K562 (cell line): ENCODE measurements around the gene DCAF17. TPM values are rescaled to one million over a fixed set of nuclear protein-coding genes. Genes with fewer than 3 reads are reported as not detected.

ENCODE experiments used
- ATAC-seq: fragments of 200-7000 bp; cut with Tn5 transposase; 3 replicates; pipeline ENCODE4 v1.9.1; 2020; ENCODE audit warnings: moderate library complexity
- BruUV-seq: library from RNA; stranded (reverse); fragments of 400-500 nt; replicated peaks from 2 replicates; lab custom pipeline; 2021; lab: Mats Ljungman, UMichigan
- CTCF ChIA-PET: fragments of 300-600 bp; formaldehyde crosslinking; extraction: SDS; loops from one replicate; lab custom pipeline; 2021; ENCODE audit warnings: low intra/inter-chr PET ratio; lab: Yijun Ruan, JAX
- POLR2A ChIA-PET: fragments of 300-600, 350-650 bp; sonication (Branson Sonifier 250); formaldehyde crosslinking; extraction: SDS; loops from one replicate; lab custom pipeline; 2021; ENCODE audit warnings: antibody characterized with exemption, inconsistent platforms; lab: Yijun Ruan, JAX
- DNase-seq, 4 experiments: peaks; one replicate each; pipeline versions ENCODE4 v3.0.0 to v3.0.0-alpha.2; 2011 to 2018; ENCODE audit warnings: low spot score in 3 of 4, mixed read lengths in 3 of 4; ENCODE audit errors: extremely low read depth in 1 of 4
- FAIRE-seq: peaks from 2 replicates; lab custom pipeline; 2011; peaks lifted over from hg19 to GRCh38; lab: Jason Lieb, UNC
- H2AFZ ChIP-seq: 2 replicates; pipeline ENCODE4 v1.6.0; 2011; ENCODE audit warnings: low read depth, low read length, control low read depth, inconsistent platforms
- H3K27ac ChIP-seq: fragments of 200-600 bp; 3 replicates; pipeline ENCODE4 v1.8.0; 2011; ENCODE audit warnings: low read depth, mild to moderate bottlenecking, control low read depth, inconsistent platforms, low read length, moderate library complexity, mixed read lengths; ENCODE audit errors: extremely low read depth
- H3K27me3 ChIP-seq, 2 experiments: fragments of 300-600 bp in 1 of 2; 2 replicates in 1 of 2; 3 replicates in 1 of 2; pipeline versions ENCODE4 v1.6.0 to v1.8.0; 2011; ENCODE audit warnings: inconsistent platforms in 2 of 2, low read length in 2 of 2, mild to moderate bottlenecking in 1 of 2, mixed read lengths in 1 of 2, moderate library complexity in 1 of 2; ENCODE audit not compliant: control insufficient read depth in 2 of 2, insufficient read depth in 2 of 2
- H3K36me3 ChIP-seq: fragments of 300-600 bp; 3 replicates; pipeline ENCODE4 v1.8.0; 2011; ENCODE audit warnings: mild to moderate bottlenecking, low read length, inconsistent platforms; ENCODE audit not compliant: control insufficient read depth, insufficient read depth
- H3K4me1 ChIP-seq, 2 experiments: fragments of 200-600 bp in 1 of 2; replicated peaks in 1 of 2; 2 replicates in 1 of 2; 3 replicates in 1 of 2; pipeline versions ENCODE4 v1.5.1 to v1.8.0; 2011; ENCODE audit warnings: inconsistent platforms in 2 of 2, low read length in 2 of 2, mild to moderate bottlenecking in 1 of 2, mixed read lengths in 1 of 2, moderate library complexity in 1 of 2; ENCODE audit not compliant: control insufficient read depth in 2 of 2, insufficient read depth in 2 of 2
- H3K4me2 ChIP-seq: 2 replicates; pipeline ENCODE4 v1.6.1; 2011; ENCODE audit warnings: low read length, control low read depth, inconsistent platforms, mixed read lengths; ENCODE audit not compliant: insufficient read depth
- H3K4me3 ChIP-seq: fragments of 200-600 bp; sonication (generic), shearing (Covaris generic); 2 replicates; pipeline ENCODE4 v1.5.1; 2016; ENCODE audit warnings: control low read depth, inconsistent platforms
- H3K79me2 ChIP-seq: fragments of 200-600 bp; 3 replicates; pipeline ENCODE4 v1.8.0; 2011; ENCODE audit warnings: low read length, inconsistent platforms; ENCODE audit not compliant: control insufficient read depth, insufficient read depth
- H3K9ac ChIP-seq, 2 experiments: 2 replicates each; pipeline versions ENCODE4 v1.6.0 to v1.6.1; 2011; ENCODE audit warnings: low read depth in 2 of 2, low read length in 2 of 2, control low read depth in 1 of 2, inconsistent platforms in 1 of 2, mild to moderate bottlenecking in 1 of 2, mixed read lengths in 1 of 2; ENCODE audit not compliant: insufficient read depth in 1 of 2
- H3K9me1 ChIP-seq: one replicate; pipeline ENCODE4 v1.6.0; 2011; ENCODE audit warnings: inconsistent platforms, mild to moderate bottlenecking, low read length, moderate library complexity; ENCODE audit not compliant: control insufficient read depth, insufficient read depth
- H3K9me3 ChIP-seq: replicated peaks from 2 replicates; pipeline ENCODE4 v1.5.1; 2011; ENCODE audit warnings: low read depth, low read length, inconsistent platforms; ENCODE audit not compliant: control insufficient read depth, insufficient read depth
- H4K20me1 ChIP-seq: replicated peaks from 2 replicates; pipeline ENCODE4 v1.6.1; 2011; ENCODE audit warnings: low read length, inconsistent platforms, mixed read lengths; ENCODE audit not compliant: control insufficient read depth, insufficient read depth
- CEBPB ChIP-seq: fragments of 450-650 bp; IDR thresholded peaks from 2 replicates; pipeline ENCODE4 v1.6.1; 2016; ENCODE audit warnings: missing genetic modification characterization, missing compliant biosample characterization
- CEBPG ChIP-seq, 3 experiments: fragments of 200-800 bp in 1 of 3; sonication (Bioruptor generic) in 1 of 3; sonication (generic) in 1 of 3; formaldehyde crosslinking in 1 of 3; IDR thresholded peaks in 2 of 3; conservative IDR thresholded peaks in 1 of 3; 2 replicates each; pipeline versions ENCODE4 v1.6.1 to v1.8.0; 2016 to 2022; ENCODE audit warnings: missing compliant biosample characterization in 2 of 3, missing genetic modification characterization in 2 of 3, mild to moderate bottlenecking in 1 of 3, missing genetic modification reagents in 1 of 3
- ETS1 ChIP-seq: conservative IDR thresholded peaks from 2 replicates; pipeline ENCODE4 v1.6.1; 2011; ENCODE audit warnings: low read depth, mild to moderate bottlenecking, low read length; ENCODE audit not compliant: control insufficient read depth
- ETV6 ChIP-seq, 3 experiments: fragments of 150-350 bp in 1 of 3; sonication (generic) in 1 of 3; formaldehyde crosslinking in 1 of 3; IDR thresholded peaks; 2 replicates each; pipeline versions ENCODE4 v1.6.1 to v1.8.0; 2014 to 2022; ENCODE audit warnings: borderline replicate concordance in 2 of 3, low read depth in 2 of 3, antibody characterized with exemption in 1 of 3, low read length in 1 of 3, mild to moderate bottlenecking in 1 of 3, missing genetic modification reagents in 1 of 3
- HDAC2 ChIP-seq: fragments of 450-650 bp; IDR thresholded peaks from 2 replicates; pipeline ENCODE4 v1.6.1; 2016; ENCODE audit warnings: mild to moderate bottlenecking
- MIER1 ChIP-seq: fragments of 450-650 bp; IDR thresholded peaks from 2 replicates; pipeline ENCODE4 v1.6.1; 2016; ENCODE audit warnings: antibody characterized with exemption, mild to moderate bottlenecking, low read depth
- TBP ChIP-seq: optimal IDR thresholded peaks from 2 replicates; pipeline ENCODE3; 2011; ENCODE audit warnings: low read depth, low read length, improper control_type of control experiment
- ZNF785 ChIP-seq: fragments of 250-450 bp; sonication (Bioruptor Pico); IDR thresholded peaks from 2 replicates; pipeline ENCODE4 v1.4.0; 2020; ENCODE audit warnings: mild to moderate bottlenecking
- WGBS: fragments of 100-300 bp; shearing (Covaris generic); methylation state at CpG from one replicate; pipeline ENCODE4 v1.1.6; 2016; ENCODE audit warnings: low coverage, mixed read lengths; ENCODE audit not compliant: insufficient coverage; ENCODE audit errors: missing lambda C conversion rate; 5-methylcytosine and 5-hydroxymethylcytosine counted together
- in situ Hi-C: fragments of 300-500 bp; cut with MboI; formaldehyde crosslinking; loops from 4 replicates; pipeline ENCODE4 v1.15.0; 2018; ENCODE audit warnings: inconsistent platforms, mixed read lengths
- intact Hi-C: fragments of 100-400 bp; cut with micrococcal nuclease; formaldehyde crosslinking; loops from 2 replicates; pipeline ENCODE4 v1.14.2; 2022
- polyA plus RNA-seq, 8 experiments: library from polyadenylated mRNA; depleted of rRNA in 4 of 8; stranded (reverse) in 5 of 8; unstranded in 3 of 8; fragments of >200 nt; fragmentation: Nextera tagmentation in 2 of 8; fragmentation: Illumina TruSeq in 1 of 8; extraction: Ambion mirVana in 2 of 8; extraction: Trizol in 1 of 8; gene quantifications; 2 replicates each; pipeline versions ENCODE4 v1.2.1 to v1.2.3, GENCODE V29; 2011 to 2014; ENCODE audit warnings: inconsistent platforms in 1 of 8, missing spikeins in 1 of 8
- total RNA-seq, 7 experiments: library from RNA; depleted of rRNA in 6 of 7; stranded (reverse); fragments of >200 nt in 6 of 7; fragmentation: Illumina TruSeq in 2 of 7; extraction: Trizol in 2 of 7; gene quantifications; 2 replicates each; pipeline versions ENCODE4 v1.2.1 to v1.2.3, GENCODE V29; 2011 to 2021; ENCODE audit warnings: low replicate concordance in 1 of 7

The DCAF17 gene
- total and polyA plus RNA-seq, 9 of the 15 experiments (the other 6 are each of a cell fraction or from before 2014, with no cell fraction given): 10.0 to 38.5 (median 27.1) TPM

DNA sequence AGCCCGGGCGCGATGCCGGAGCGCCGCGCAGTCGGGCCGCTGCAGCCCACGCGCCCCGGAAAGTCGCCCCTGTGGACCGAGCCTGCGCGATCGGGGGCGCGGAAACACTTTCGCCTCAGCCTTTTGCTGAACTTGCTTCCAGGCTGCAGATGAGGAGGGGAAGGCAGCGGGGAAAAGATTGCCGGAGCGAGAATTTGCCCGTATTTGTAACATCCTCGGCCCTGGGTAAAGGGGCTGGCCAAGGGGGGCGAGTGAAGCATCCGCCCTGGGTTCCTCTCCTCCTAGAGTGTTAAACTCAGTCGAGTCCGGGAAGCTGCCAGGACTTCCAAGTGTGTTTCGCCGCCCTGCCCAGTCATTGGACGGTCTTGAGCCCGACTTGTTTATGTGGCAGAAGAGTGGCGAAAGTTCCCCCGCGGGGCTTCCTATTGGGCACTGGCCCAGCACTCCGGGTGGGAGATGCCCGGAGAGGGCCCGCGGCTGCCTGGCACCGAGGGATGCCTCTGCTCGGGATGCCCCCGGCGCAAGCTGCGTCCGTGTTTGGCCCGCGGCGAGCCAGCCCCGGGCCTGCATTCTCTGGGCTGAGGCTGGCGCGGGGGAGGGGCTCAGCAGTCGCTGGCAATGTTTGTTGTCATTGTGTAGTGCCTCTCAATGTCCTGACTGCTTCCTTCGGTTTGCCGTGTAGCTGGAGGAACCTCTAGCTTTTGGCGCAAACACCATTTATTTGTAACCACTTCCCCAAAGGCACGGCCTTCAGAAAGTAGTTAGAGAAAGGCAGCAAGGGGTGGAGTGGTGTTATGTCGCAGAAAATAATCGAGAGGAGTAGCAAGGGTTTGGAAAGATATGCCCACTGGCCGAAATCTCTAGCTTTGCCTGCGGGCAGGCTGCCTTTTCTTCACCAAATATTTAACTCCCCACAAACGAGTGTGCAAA lies 89.3 kb downstream of the DCAF17 start (continued):
- 0 out of 2 replicates have a peak, but pooled peaks have one; percentile 26 for TF ChIP-seq ETS1

DNA sequence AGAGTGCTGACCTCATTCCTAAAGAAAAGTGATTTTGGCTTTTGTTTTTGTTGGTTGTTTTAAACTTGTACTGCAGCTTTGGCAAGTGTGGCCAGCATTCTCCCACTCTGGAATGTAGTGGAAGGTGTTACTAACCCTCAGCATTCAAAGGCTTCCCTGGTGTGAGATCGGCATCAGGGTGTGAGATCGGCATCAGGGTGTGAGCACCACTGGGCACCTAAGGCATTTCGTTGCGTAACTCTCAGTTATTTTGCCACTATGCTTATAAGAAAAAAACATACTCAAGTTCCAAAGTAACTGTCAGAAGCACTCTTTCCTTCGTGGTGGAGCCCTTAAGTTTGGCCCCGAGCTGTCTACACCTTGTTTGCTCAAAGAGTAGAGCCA lies 90.0 kb downstream of the DCAF17 start:
- Histone ChIP-seq H4K20me1 (no peaks in the 10 kb centered on the region; the same call in 1 of the 2 replicates), H3K27ac (peak overlapping the region; percentile 92), H3K9me3 (no peaks in the 10 kb centered on the region), H3K4me1 (peaks cover 17 to 19% of the 10 kb centered on the region in 2 experiments), H3K36me3 (peaks cover 6% of the 10 kb centered on the region), H2AFZ (peak overlapping the region; percentile 99), H3K4me3 (peak overlapping the region; percentile 82), H3K9me1 (no peaks in the 10 kb centered on the region), H3K27me3 (no peaks in the 10 kb centered on the region), H3K4me2 (peak overlapping the region; percentile 93), H3K79me2 (peaks cover 50% of the 10 kb centered on the region), H3K9ac (peak overlapping the region; percentile 76 to 93; a peak in 3 of 4 replicates)
- in situ Hi-C loops: no loop called here
- 46% methylated on average over 6 of the region's 6 CpGs for WGBS
- ATAC-seq: no peak
- CTCF ChIA-PET: no interaction called here
- 0 out of 2 replicates have a peak, but pooled peaks have one; percentile 3 for TF ChIP-seq HDAC2
- peak; percentile 88 for TF ChIP-seq CEBPB
- no peak for TF ChIP-seq ZNF785 (CRISPR knock-in tag)
- peak; percentile 17 for TF ChIP-seq TBP
- TF ChIP-seq ETV6 (IDR thresholded peaks at IDR 0.05; ENCODE audit: borderline replicate concordance in 1 of 2, low read depth in 2 of 2, low read length in 1 of 2): no peak
- TF ChIP-seq ETV6 (CRISPR knock-in tag; IDR thresholded peaks at IDR 0.05; ENCODE audit: borderline replicate concordance): no peak
- TF ChIP-seq MIER1: peak; percentile 0; the same call in 1 of the 2 replicates
- no peak for TF ChIP-seq CEBPG (CRISPR knock-in tag; IDR thresholded peaks at IDR 0.05)
- peak in 1 of 2 experiments; percentile 77; a peak in 3 of 4 replicates for TF ChIP-seq CEBPG (tag; conservative IDR thresholded peaks at IDR 0.05 in 1 of 2, IDR thresholded peaks at IDR 0.05 in 1 of 2)
- no peak for FAIRE-seq
- TSS peak; percentile 36 for BruUV-seq
- POLR2A ChIA-PET: interaction anchor here (0.6 to 4.8 kb wide), 6 partner anchors 9 to 594 kb away, joined by 3 to 51 read pairs (median 5); no protein-coding TSS in a partner anchor
- intact Hi-C loops: loop anchor here (1.0 to 10.0 kb wide), 4 partner anchors 57 to 549 kb away; partner anchors contain the start of gene TLK1
- DNase-seq: peak in 1 of 4 experiments; percentile 16
